GM19395 (cell line): ENCODE measurements around the gene TMEM132E.

Experiments used
- ATAC-seq: cut with Tn5 transposase; IDR thresholded peaks from one replicate; pipeline ENCODE4 v1.9.1; 2021; ENCODE audit warnings: mild to moderate bottlenecking, moderate library complexity; ENCODE audit not compliant: unreplicated experiment

The TMEM132E gene

DNA sequence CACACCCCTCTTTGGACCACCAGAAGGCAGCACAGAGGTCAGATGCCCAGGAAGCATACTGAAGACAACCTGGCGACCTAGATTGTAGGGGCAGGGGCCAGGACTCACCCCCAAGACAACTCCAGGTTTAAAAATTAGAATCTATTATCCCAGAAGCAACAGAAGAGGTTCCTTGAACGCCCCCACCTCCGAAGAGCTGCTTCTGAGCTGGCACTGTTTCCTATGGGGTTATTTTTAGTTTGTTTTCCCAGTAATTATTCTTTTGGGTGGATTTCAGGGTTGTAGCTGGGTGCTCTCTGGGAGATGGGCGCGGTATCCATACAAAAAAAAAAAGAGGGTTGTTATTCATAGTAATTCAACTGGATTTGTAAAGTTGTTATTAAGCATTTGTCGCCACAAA lies 10.4 kb upstream of the TMEM132E start:
- no peak for ATAC-seq

GRCh38 chr17:34569591-34569990 lies 9.8 kb upstream of the TMEM132E start:
- no peak for ATAC-seq

DNA sequence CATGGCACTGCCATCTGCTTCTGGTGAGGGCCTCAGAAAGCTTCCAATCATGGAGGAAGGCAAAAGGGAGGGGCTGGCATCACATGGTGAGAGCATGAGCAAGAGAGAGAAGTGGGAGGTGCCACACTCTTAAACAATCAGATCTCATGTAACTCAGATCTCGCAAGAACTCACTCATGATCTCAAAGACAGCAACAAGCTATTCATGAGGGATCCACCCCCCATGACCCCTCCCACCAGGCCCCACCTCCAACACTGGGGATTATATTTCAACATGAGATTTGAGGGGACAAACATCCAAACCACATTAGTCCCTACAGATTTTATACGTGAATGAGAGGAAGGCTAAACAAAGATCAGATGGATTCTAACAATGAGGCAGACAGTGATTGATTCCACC lies 8.9 kb upstream of the TMEM132E start:
- no peak for ATAC-seq

GRCh38 chr17:34571428-34572130 lies 7.8 kb upstream of the TMEM132E start:
- no peak for ATAC-seq

DNA sequence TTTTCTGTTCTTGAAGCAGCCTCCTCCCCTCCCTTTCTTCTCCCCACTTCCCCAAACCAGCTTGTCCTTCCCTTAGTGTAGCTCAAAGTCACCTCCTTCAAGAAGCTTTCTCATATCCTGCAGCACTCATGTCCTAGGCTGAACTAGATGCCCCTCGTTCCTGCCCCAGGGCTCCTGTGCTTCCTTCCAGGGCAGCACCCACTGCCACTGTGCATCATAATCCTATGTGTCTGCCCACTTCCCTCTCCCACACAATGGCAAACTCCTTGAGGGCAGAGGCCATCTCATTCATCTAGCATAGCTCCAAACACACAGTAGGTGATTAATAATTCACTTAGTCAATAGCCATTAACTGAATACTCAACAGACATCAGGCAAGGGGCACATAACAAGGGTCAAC lies 6.9 kb upstream of the TMEM132E start:
- no peak for ATAC-seq

DNA sequence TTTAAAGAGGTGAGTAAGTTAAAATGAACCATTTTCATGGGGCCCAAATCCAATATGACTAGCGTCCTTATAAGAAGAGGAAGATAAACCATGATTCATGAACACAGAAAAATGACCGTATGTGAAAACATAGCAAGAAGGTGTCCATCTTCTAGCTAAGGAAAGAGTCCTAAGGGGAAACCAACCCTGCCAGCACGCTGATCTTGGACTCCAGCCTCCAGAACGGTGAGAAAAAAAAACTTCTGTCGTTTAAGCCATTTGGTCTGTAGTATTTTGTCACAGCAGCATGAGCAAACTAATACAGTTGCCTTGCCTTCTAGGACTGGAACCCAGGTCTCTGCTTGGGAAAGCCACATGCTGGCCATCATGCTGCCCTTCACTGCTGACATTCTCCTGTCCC lies 4.2 kb upstream of the TMEM132E start:
- ATAC-seq: no peak

DNA sequence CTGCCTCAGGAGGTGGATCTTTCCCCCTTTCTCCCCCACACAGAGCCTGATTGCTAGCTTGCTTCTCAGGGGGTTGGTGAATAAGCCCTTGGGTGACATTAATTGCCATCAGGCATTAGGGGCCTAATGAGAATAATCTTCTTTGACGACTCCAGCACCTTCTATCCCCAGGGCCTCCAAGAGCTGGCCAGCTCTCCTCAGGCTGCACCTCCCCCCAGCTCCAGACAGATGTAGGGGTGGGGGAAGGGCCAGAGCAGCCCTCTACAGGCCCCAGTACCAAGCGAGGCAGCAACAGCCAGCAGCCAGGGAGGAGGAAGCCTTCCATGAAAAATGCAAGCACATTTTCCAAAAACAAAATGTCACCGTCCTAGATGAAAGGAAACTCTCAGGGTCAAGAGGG lies 1.4 kb upstream of the TMEM132E start:
- no peak for ATAC-seq

GRCh38 chr17:34578656-34579016 lies 746 bp upstream of the TMEM132E start:
- ATAC-seq: no peak

- ATAC-seq: no peak
Observed at GRCh38 chr17:34579979-34580684, 750 bp downstream of the TMEM132E start.

- no peak for ATAC-seq
Observed at GRCh38 chr17:34580685-34581445, 1.5 kb downstream of the TMEM132E start.

- ATAC-seq: no peak
Observed at GRCh38 chr17:34581446-34582184, 2.2 kb downstream of the TMEM132E start.

DNA sequence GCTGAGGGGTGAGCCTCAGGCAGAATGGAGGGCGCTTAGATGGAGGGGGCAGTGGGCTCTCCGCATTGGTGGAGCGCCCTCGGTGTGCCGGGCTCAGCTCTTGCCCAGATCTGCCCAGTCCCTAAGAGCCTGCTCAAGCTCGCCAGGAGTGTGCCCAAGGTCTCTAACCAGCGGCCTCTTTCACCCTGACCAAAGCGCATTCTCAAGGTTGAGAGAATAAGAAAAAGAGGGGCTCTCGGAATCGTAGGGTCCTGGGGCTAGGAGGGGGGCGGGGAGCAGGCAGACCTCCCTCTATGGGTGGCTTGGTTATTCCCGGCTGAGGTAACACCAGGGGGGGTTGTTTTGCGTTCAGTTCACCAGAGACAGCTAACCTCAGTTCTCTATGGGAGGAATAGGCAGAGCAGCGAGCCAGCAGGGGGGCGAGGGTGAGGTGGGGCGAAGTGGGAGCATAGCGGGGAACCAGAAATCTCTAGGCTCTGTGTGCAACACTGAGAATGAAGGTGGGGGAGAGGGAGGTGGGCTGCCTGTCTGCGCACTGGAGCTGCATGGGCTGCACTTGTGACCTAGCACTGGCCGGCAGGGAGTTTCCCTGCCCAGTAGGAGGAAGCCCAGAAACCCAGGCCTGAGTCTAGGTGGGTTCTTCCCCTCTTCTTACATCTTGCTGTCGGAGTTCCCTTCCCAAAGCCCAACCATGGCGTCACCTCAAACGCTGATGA lies 3.0 kb downstream of the TMEM132E start:
- ATAC-seq: no peak

DNA sequence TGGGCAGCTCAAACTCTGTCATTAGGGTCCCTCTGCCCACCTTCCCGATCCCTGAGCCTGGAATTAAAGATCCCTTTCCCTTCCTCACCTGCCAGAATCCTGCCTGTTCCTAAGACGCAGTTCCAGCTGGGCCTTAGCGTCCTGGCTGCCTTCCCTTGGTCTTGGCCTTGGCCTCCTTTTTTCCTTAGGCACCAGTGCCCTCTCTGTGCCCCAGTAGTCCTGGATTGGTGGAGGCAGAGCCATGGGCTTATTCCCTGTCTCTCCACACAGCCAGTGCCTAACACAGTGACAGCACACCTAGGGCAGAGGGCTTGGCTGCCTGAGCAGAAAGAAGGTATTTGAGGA lies 3.5 kb downstream of the TMEM132E start:
- no peak for ATAC-seq

GRCh38 chr17:34584805-34585416 lies 5.5 kb downstream of the TMEM132E start:
- ATAC-seq: no peak

DNA sequence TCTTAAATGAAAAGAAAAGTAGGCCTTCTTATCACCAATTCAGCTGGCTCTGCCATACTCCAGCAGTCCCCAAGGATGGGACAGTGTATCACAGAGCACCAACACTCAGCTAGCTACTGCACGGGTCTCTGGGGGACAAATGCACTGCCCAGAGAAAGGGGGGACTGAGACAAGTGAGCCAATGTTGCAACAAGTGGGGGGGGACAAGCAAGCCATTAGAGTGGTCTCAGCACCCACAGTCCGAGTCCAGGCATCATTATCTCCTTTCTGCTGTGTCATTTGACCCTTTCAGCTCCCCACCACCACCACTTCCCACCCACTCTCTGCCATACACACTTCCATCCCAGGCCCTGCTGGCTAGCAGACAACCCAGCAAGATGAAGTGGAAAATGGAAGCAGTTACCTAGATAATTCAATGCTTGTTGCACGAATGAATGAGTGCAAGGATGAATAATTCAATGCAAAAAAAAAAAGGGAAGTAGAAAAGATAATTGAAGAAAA lies 7.0 kb downstream of the TMEM132E start:
- no peak for ATAC-seq

- ATAC-seq: no peak
Observed at GRCh38 chr17:34588266-34588665, 8.9 kb downstream of the TMEM132E start.

DNA sequence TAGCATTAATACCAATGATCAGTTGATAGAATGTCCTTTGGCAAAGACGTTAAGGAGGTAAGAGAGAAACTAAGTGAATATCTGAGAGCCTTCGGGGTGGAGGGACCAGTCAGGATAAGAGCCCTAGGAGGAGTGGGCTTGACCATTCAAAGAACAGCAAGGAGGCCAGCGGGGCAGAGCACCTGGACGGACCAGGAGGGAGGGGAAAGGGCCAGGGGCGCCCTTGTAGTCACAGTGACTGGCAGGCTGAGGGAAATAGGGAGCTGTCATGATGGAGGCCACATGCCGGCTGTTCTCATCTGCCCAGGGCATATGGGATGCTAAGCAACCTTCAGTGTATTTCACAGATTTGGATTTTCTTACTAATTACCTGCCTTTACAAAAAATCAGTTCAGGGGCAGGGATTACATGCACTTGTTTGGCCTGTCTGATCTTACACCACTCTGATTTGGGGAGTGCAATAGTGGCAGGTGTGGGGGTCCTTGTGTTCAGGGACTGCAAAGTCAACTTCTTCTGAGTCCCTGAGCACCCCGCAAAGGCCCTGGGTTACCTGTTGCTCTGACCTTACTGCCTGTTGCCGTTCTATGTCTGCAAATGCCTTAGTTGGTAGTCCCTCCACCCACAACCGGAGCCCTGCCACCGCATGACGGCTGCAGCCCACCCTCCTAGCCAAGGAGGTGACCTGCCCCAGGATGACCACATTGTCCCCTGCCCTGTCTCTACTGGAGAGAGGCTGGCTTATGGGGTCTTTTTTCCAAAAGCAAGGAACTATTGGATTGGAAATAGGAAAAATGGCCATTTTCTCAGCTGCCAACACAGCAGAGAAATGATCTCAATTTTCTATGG lies 10.0 kb downstream of the TMEM132E start:
- no peak for ATAC-seq

GRCh38 chr17:34592002-34592401 lies 12.6 kb downstream of the TMEM132E start:
- ATAC-seq: no peak

DNA sequence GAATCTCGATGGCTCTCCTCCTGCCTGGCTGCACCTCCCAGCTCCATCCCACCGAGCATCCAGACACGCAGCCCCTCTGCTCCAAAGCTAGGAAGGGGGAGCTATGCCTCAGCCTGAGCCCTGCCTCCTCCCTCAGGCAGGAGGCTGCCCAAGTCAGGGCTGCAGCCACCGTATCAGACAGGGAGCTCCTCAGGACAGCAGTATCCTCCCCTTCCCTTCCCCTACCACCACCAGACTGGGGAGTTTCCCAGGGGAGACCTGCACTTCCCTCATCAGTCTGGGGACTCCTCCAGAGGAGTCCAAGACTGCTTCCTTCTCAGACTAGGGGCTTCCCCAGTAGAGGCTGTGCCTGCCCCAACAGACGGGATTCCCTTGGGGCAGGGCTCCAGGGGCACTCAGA lies 17.5 kb downstream of the TMEM132E start:
- ATAC-seq: no peak
